ENCODE data around the gene ZNF555. TPM values are rescaled to one million over a fixed set of nuclear protein-coding genes. Genes with fewer than 3 reads are reported as not detected.

Gene ZNF555
- total and polyA plus RNA-seq, 7 donors = 0.92 to 10.3 (median 4.3) TPM

GRCh38 chr19:2834294-2834871 lies 6.9 kb upstream of the ZNF555 start:
- Histone ChIP-seq H3K27ac (no peak overlapping the region), H3K9me3 (peaks cover 22 to 45% (median 30%) of the 10 kb centered on the region in 4 donors), H3K27me3 (no peaks in the 10 kb centered on the region), H3K4me1 (no peaks in the 10 kb centered on the region), H3K36me3 (peaks cover 19 to 40% (median 28%) of the 10 kb centered on the region in 4 donors), H3K4me3 (no peak overlapping the region)
- WGBS, 2 donors = 98% methylated on average over 19 of the region's 19 CpGs
- TF ChIP-seq CTCF (IDR thresholded peaks at IDR 0.05) (no peak), EP300 (IDR thresholded peaks at IDR 0.05) (no peak), POLR2AphosphoS5 (IDR thresholded peaks at IDR 0.05) (no peak), POLR2A (IDR thresholded peaks at IDR 0.05) (no peak)
- no peak for DNase-seq
- intact Hi-C loops (cut with DNase I) = no loop called here

DNA sequence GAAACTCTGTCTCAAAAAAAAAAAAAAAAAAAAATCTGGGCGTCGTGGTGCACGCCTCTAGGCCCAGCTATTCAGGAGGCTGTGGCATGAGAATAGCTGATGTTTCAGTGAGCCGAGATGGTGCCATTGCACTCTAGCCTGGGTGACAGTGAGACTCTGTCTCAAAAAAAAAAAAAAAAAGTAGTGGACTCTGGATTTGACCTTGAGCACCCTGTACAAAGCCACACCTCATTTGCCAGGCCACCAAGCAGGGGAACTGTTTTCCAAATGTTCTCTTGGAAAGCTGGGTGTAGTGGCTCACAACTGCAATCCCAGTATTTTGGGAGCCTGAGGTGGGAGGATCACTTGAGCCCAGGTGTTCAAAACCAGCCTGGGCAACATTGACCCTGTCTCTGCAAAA lies 3.8 kb upstream of the ZNF555 start:
- H3K9me3 ChIP-seq = peaks cover 22 to 42% (median 27%) of the 10 kb centered on the region in 4 donors
- intact Hi-C loops (cut with DNase I) = no loop called here
- TF ChIP-seq EP300 (IDR thresholded peaks at IDR 0.05) = no peak
- TF ChIP-seq POLR2A (IDR thresholded peaks at IDR 0.05) = no peak
- TF ChIP-seq CTCF (IDR thresholded peaks at IDR 0.05) = no peak
- no peak for TF ChIP-seq POLR2AphosphoS5 (IDR thresholded peaks at IDR 0.05)
- DNase-seq = no peak
- H3K4me3 ChIP-seq = no peak overlapping the region
- peaks cover 0 to 11% (median 8%) of the 10 kb centered on the region in 4 donors for H3K4me1 ChIP-seq
- no peak overlapping the region for H3K27ac ChIP-seq
- 88 to 90% methylated on average over 4 of the region's 4 CpGs for WGBS, 2 donors
- H3K27me3 ChIP-seq = no peaks in the 10 kb centered on the region
- H3K36me3 ChIP-seq = peaks cover 16 to 35% (median 22%) of the 10 kb centered on the region in 4 donors

DNA sequence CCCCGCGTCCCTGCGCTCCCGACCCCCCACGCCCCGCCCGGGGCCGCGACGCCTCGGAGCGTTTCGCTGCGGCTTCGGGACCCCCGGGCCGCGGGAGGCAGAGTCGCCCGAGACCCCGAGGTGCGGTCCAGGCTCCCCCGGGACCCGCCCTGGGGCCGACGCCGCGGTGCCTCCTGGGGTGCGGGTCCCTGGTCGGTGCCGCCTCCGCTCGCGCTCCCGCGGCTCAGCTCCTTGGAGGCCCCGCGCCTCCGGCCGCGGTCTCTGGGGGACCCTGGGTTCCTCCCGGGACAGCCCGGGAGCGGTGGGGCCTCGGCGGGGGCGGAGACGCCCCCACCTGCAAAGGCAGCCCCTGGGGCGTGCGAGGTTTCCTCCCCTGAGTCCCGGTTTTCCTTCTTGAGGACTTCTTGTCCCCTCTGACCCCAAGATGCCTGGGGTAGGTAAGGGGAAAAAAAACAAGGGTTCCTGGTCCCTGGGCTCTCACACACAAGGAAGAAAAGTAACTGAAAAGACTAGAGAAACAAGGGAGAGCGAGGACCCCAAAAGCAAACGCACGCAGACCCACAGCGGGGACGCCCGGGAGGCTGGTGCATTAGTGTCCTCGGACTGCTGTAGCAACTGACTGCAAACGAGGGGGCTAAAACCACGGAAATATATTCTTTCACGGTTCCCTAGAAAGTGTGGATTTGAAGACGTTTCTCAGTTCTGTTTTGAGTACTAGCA lies 740 bp downstream of the ZNF555 start:
- peaks cover 0 to 9% (median 2%) of the 10 kb centered on the region in 4 donors for H3K9me3 ChIP-seq

DNA sequence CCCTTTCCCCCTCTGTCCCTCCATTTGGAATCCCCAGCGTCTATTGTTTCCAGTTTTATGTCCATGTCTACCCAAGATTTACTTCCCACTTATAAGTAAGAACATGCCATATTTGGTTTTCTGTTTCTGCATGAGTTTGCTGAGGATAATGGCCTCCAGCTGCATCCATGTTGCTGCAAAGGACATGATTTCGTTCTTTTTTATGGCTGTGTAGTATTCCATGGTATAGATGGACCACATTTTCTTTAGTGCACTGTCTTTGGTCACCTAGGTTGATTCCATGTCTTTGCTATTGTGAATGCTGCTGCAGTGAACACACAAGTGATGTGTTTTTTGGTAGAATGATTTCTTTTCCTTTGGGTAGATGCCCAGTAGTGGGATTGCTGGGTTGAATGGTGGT lies 3.8 kb downstream of the ZNF555 start:
- Histone ChIP-seq H3K36me3 (peaks cover 0 to 16% (median 0%) of the 10 kb centered on the region in 4 donors), H3K4me1 (peaks cover 0 to 17% (median 15%) of the 10 kb centered on the region in 4 donors), H3K27ac (no peak overlapping the region), H3K27me3 (no peaks in the 10 kb centered on the region), H3K9me3 (peaks cover 0 to 8% (median 5%) of the 10 kb centered on the region in 4 donors), H3K4me3 (no peak overlapping the region)
- TF ChIP-seq CTCF (IDR thresholded peaks at IDR 0.05) (no peak), POLR2AphosphoS5 (IDR thresholded peaks at IDR 0.05) (no peak), POLR2A (IDR thresholded peaks at IDR 0.05) (no peak), EP300 (IDR thresholded peaks at IDR 0.05) (no peak)
- intact Hi-C loops (cut with DNase I) = no loop called here
- 95 to 99% methylated on average over 2 of the region's 2 CpGs for whole genome bisulfite sequencing, 2 donors
- no peak for DNase-seq

More for the DNA sequence above, 740 bp downstream of the ZNF555 start:
- Histone ChIP-seq H3K36me3 (peaks cover 0 to 7% (median 0%) of the 10 kb centered on the region in 4 donors), H3K4me3 (peak overlapping the region; percentile 69 to 97 (median 96)), H3K4me1 (peaks cover 0 to 17% (median 15%) of the 10 kb centered on the region in 4 donors), H3K27me3 (no peaks in the 10 kb centered on the region), H3K27ac (peak overlapping the region; percentile 84 to 98 (median 94))
- intact Hi-C loops (cut with DNase I) = loop anchor here (5.0 kb wide), 1 partner anchor 105 kb away; no protein-coding TSS in a partner anchor
- no peak for DNase-seq
- TF ChIP-seq POLR2AphosphoS5 (IDR thresholded peaks at IDR 0.05) = no peak
- no peak for TF ChIP-seq CTCF (IDR thresholded peaks at IDR 0.05)
- TF ChIP-seq EP300 (IDR thresholded peaks at IDR 0.05) = no peak
- no peak for TF ChIP-seq POLR2A (IDR thresholded peaks at IDR 0.05)
- WGBS, 2 donors = 2 to 3% methylated on average over 62 of the region's 62 CpGs

Data from sigmoid colon (tissue), 7 donors.